IPS DF 4.7 (cell line): ENCODE results near the gene SPIN1.

Experiments used
- DNase-seq: peaks from one replicate; pipeline ENCODE4 v3.0.0-alpha.2; 2013; ENCODE audit warnings: low spot score; ENCODE audit errors: extremely low read depth

The SPIN1 gene

GRCh38 chr9:88435336-88435735 is 47.1 kb downstream of the SPIN1 start:
- no peak for DNase-seq

GRCh38 chr9:88436379-88436778 is 48.1 kb downstream of the SPIN1 start:
- DNase-seq, result no peak

GRCh38 chr9:88437210-88438146 is 49.2 kb downstream of the SPIN1 start:
- DNase-seq, result no peak

GRCh38 chr9:88438811-88439210 is 50.6 kb downstream of the SPIN1 start:
- no peak for DNase-seq

DNA sequence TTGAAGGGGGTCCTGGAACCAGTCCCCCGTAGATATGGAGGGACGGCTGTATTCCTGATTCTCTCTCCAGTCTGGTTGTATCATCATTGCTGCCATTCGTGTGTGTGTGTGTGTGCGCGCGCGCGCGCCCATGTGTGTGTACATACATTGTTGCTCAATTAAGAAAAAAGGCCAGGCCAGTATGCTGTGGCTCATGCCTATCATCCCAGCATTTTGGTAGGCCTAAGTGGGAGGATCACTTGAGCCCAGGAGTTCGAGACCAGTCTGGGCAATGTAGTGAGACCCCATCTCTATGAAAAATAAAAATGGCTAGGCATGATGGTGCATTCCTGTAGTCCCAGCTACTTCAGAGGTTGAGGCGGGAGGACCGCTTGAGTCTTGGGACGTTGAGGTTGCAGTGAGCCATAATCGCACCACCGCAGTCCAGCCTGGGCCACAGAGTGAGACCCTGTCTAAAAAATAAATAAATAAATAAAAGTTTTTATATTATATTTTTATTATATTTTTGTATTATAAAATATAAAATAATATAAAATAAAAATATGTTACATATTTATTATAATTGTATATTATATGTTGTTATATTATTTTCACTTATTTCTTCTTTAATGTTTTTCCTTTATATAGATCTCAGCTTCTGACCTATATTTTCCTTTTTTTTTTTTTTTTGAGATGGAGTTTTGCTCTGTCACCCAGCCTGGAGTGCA is 53.2 kb downstream of the SPIN1 start:
- DNase-seq, result no peak

DNA sequence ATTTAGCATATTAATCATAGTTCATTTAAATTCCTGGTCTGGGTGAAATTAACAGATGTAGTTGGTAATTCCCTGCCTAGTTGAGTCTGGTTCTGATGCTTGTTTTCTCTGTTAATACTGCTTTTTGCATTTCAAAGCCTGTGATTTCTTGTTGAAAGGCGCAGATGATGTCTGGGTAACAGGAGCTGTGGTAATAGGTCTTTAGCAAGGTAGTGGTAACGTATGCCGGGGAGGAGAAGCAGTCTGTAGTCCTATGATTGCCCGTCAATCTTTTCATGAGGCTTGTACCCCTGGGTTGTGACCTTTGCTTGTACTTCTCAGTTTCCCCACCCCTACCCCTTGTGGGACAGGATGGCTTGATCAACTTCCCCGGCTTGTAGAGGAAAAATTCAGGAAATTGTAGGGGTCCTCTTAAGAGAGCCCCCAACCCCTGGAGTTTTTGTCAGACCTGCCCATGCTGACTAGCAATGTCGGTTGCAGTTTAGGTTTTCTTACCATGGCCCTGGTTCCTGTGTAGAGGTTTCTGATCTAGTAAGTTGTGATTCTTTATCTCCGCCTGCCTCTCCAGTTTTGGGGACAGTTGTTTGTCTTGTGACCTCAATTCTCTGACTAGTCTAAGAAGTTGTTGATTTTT is 55.4 kb downstream of the SPIN1 start:
- DNase-seq, result no peak

DNA sequence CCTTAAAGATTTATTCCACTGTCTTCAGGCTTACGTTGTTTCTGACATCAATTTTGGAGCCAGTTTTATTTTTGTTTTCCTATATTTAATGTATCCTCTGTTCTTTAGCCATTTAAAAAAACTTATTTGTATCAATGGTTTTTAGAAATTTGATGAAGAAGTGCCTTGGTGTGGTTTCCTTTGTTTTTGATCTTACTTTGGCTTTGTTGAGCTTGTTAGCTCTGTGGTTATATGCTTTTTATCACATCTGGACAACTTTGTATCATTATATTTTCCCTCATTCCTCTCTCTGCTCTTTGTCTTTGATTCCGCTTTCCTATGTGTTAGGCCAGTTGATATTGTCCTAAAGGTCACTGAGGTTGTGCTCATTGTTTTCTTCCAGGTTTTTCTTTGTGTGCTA is 58.5 kb downstream of the SPIN1 start:
- DNase-seq, result no peak

GRCh38 chr9:88447431-88447830 is 59.2 kb downstream of the SPIN1 start:
- DNase-seq, result no peak

- no peak for DNase-seq
Measured at GRCh38 chr9:88451160-88451559, 62.9 kb downstream of the SPIN1 start.

- no peak for DNase-seq
Measured at GRCh38 chr9:88458716-88459465, 70.6 kb downstream of the SPIN1 start.

DNA sequence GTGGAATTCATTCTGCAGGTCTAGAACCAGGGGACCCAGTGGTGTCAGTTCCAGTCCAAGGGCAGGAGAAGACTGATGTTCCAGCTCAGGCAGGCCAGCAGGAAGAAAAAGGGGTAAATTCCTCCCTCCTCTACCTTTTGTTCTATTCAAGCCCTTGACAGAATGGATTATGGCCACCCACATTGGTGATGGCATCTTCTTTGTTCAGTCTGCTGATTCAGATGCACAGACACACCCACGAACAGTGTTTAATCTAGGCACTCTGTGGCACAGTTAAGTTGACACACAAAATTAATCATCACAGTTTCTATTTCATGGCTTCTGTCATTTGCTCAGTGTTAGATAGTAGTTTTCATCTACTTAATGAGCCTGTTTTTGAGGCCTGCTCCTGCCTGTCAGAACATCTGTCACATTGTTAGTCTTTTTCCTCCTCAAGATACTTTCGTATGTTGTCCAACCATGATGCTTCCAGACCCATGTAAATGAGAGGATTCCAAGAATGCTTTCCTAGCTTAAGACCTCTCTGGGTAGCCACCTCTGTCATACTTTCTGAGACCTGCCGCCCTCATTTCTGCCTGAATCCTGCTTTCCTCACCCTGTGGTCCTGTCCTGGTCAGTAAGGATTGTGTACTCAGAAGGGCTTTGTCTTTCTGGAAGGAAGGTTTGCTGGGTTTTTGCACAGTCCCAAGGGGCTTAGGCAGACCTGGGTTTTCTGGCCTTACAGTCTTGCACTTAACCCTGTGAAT is 72.5 kb downstream of the SPIN1 start:
- no peak for DNase-seq

GRCh38 chr9:88462191-88462590 is 73.9 kb downstream of the SPIN1 start:
- no peak for DNase-seq

GRCh38 chr9:88464851-88465250 is 76.6 kb downstream of the SPIN1 start:
- no peak for DNase-seq

GRCh38 chr9:88468226-88468625 is 80.0 kb downstream of the SPIN1 start:
- no peak for DNase-seq

DNA sequence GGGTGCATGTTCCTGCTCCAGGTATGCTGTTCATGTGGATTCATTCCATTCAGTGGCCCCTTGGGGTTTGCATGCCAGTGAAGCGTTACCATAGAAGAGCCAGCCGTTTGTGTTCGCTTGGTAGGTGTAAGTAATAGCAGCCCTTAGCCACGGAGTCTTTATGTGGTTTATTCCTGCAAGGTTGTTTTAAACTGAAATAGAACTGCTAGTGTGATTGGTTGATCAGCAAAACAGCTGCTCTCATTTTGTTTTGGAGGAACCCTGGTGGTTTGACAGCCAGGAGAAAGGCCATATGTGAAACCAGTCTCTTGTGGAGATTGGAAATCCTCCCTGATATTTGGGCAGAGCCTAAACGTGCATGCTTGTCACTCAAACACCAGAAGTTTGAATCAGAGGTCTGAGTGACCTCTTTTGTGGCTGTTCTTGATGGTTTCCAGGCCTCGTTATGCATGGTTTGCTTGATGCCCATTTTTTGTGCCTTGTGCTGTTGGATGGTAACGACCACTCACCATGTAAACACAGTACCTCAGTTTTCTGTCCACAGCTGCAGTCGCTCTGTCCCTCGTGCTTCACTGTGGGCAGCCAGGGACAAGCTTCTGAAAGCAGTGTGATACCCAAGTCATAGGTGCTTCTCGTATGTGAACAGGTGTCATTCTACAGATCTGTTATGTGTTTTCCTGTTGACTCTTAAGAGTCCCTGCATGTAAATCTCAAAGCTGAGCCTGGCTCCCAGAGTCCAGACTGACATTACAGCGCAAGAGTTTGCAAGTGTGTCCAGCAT is 88.4 kb downstream of the SPIN1 start:
- no peak for DNase-seq

- no peak for DNase-seq
Measured at GRCh38 chr9:88477300-88477751, 89.1 kb downstream of the SPIN1 start.

DNA sequence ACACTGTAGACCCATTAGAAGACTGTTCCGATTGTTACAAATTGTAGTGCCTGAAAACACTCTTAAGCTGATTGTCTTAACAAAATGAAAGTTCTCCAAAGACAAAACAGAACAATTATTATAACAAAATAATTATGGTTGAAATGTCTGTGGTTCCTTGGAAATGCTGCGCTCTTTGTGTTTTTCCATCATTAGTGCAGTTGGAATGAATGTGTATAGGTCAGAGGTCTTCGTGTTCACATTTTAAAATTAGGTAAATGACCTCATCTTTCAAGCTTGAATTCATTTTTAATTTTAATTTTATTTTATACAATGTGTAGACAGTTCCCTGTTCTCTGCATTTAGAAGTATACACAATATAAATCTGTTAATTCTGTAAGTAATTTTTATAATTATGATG is 90.0 kb downstream of the SPIN1 start:
- no peak for DNase-seq

DNA sequence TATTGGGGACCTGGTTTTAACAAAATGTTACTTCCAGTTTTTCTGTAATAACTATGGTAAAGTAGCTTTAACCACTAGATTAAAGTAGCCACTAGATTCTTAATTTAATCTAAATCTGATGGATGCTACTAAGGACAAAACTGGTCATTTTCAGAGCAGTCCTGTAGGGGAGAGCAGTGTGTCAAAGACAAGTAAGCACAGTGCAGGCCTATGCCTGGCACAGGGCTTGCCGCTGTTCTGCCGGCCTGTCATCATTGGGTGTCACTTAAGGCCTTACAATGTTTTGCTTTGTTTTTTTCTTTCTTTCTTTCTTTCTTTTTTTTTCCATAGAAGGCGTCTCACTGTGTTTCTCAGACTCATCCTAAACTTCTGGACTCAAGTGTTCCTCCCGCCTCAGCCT is 93.7 kb downstream of the SPIN1 start:
- DNase-seq, result no peak

DNA sequence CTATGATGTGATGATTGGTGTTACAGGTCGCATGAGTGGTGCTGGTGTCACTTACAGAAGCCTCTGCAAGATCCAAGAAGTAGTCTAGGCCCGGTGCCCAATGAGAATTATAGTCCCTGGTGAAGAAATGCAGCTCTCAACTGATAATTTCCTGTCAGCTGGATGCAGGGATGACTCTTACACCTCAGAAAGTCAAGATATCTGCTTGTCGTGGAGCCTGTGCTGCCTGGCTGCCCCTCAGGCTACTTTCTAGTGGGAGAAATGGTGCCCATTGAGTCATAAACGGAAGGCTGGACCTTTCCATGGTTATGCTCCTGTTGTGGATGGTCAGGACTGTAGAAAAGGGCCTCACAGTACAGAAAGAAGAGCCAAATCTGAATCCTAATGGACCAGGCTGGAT is 99.9 kb downstream of the SPIN1 start:
- no peak for DNase-seq
